Type B pancreatic cell (in vitro differentiated cells): ENCODE data around the gene SFPQ. TPM values are rescaled to one million over a fixed set of nuclear protein-coding genes. Genes with fewer than 3 reads are reported as not detected.

Source experiments
- DNase-seq: peaks from one replicate; pipeline ENCODE4 v3.0.0; 2021; ENCODE audit warnings: mixed read lengths; ENCODE audit not compliant: unreplicated experiment; ENCODE audit errors: extremely low spot score
- H3K27ac Mint-ChIP-seq: 2 replicates; pipeline ENCODE4 v1.8.0; 2021; ENCODE audit warnings: mild to moderate bottlenecking, mixed read lengths
- H3K27me3 Mint-ChIP-seq: 2 replicates; pipeline ENCODE4 v1.8.0; 2021; ENCODE audit warnings: mixed read lengths
- H3K36me3 Mint-ChIP-seq: 2 replicates; pipeline ENCODE4 v1.8.0; 2021; ENCODE audit warnings: mixed read lengths
- H3K4me1 Mint-ChIP-seq: one replicate; pipeline ENCODE4 v1.8.0; 2021; ENCODE audit warnings: mixed read lengths; ENCODE audit not compliant: unreplicated experiment
- H3K4me3 Mint-ChIP-seq: 2 replicates; pipeline ENCODE4 v1.8.0; 2021; ENCODE audit warnings: mild to moderate bottlenecking, mixed read lengths
- H3K9me3 Mint-ChIP-seq: 2 replicates; pipeline ENCODE4 v1.8.0; 2021; ENCODE audit warnings: mixed read lengths
- CTCF ChIP-seq: fragments of 200-600 bp; sonication (generic); conservative IDR thresholded peaks from 2 replicates; pipeline ENCODE4 v1.5.0; 2021; ENCODE audit warnings: antibody characterized with exemption, mild to moderate bottlenecking
- total RNA-seq: library from RNA; stranded (reverse); gene quantifications from 2 replicates; pipeline ENCODE4 v1.2.1, GENCODE V29; 2021; ENCODE audit warnings: low replicate concordance

Gene SFPQ
- total RNA-seq, 1 donor from 2014 or later, result 445 TPM

- Mint-ChIP-seq H3K36me3 (peaks cover 81% of the 10 kb centered on the region), H3K27ac (peak overlapping the region; percentile 69), H3K4me1 (peaks cover 61% of the 10 kb centered on the region), H3K9me3 (no peaks in the 10 kb centered on the region), H3K4me3 (no peak overlapping the region), H3K27me3 (no peaks in the 10 kb centered on the region)
- no peak for TF ChIP-seq CTCF
- DNase-seq, result no peak
These were observed 7.7 kb downstream of the SFPQ start for GRCh38 chr1:35185200-35185599.

GRCh38 chr1:35184495-35185199, 8.3 kb downstream of the SFPQ start:
- no peaks in the 10 kb centered on the region for H3K27me3 Mint-ChIP-seq
- peaks cover 80% of the 10 kb centered on the region for H3K36me3 Mint-ChIP-seq
- TF ChIP-seq CTCF, result no peak
- no peak for DNase-seq
- H3K4me3 Mint-ChIP-seq, result peak overlapping the region; percentile 71
- peak overlapping the region; percentile 69 for H3K27ac Mint-ChIP-seq
- no peaks in the 10 kb centered on the region for H3K9me3 Mint-ChIP-seq
- H3K4me1 Mint-ChIP-seq, result peaks cover 58% of the 10 kb centered on the region

GRCh38 chr1:35181790-35182455, 11.0 kb downstream of the SFPQ start:
- Mint-ChIP-seq H3K27ac (peak overlapping the region; percentile 73), H3K36me3 (peaks cover 71% of the 10 kb centered on the region), H3K27me3 (no peaks in the 10 kb centered on the region), H3K4me1 (peaks cover 37% of the 10 kb centered on the region), H3K4me3 (peak overlapping the region; percentile 26), H3K9me3 (no peaks in the 10 kb centered on the region)
- no peak for TF ChIP-seq CTCF
- no peak for DNase-seq

- peaks cover 68% of the 10 kb centered on the region for H3K36me3 Mint-ChIP-seq
- H3K27ac Mint-ChIP-seq, result peak overlapping the region; percentile 51
- DNase-seq, result no peak
- H3K27me3 Mint-ChIP-seq, result no peaks in the 10 kb centered on the region
- no peaks in the 10 kb centered on the region for H3K9me3 Mint-ChIP-seq
- TF ChIP-seq CTCF, result no peak
- no peak overlapping the region for H3K4me3 Mint-ChIP-seq
- peaks cover 30% of the 10 kb centered on the region for H3K4me1 Mint-ChIP-seq
These were observed 12.1 kb downstream of the SFPQ start for GRCh38 chr1:35180776-35181374.

- Mint-ChIP-seq H3K36me3 (peaks cover 65% of the 10 kb centered on the region), H3K27ac (peak overlapping the region; percentile 21), H3K4me3 (peak overlapping the region; percentile 15), H3K4me1 (peaks cover 23% of the 10 kb centered on the region), H3K27me3 (no peaks in the 10 kb centered on the region), H3K9me3 (no peaks in the 10 kb centered on the region)
- no peak for DNase-seq
- TF ChIP-seq CTCF, result no peak
These were observed 13.0 kb downstream of the SFPQ start for GRCh38 chr1:35179908-35180307.
